WTC11 (cell line): ENCODE data around the gene RARA. TPM values are rescaled to one million over a fixed set of nuclear protein-coding genes. Genes with fewer than 3 reads are reported as not detected.
A peak's percentile ranks its signal among the peaks of the same experiment; 100 is the strongest.

Source experiments
- ATAC-seq: fragments of 200-7000 bp; cut with Tn5 transposase; 2 replicates; pipeline ENCODE4 v1.10.0; 2021; ENCODE audit warnings: mild to moderate bottlenecking, moderate library complexity
- CTCF ChIA-PET: fragments of 300-600 bp; sonication (Branson Sonifier 250); formaldehyde crosslinking; loops from one replicate; lab custom pipeline; 2021; ENCODE audit warnings: antibody characterized with exemption; lab: Charles Lee
- POLR2A ChIA-PET: fragments of 350-600 bp; sonication (Branson Sonifier 250); formaldehyde crosslinking; loops from one replicate; lab custom pipeline; 2021; ENCODE audit warnings: antibody characterized with exemption; lab: Charles Lee
- DNase-seq: peaks from one replicate; pipeline ENCODE4 v3.0.0; 2021; ENCODE audit warnings: low spot score
- H3K27ac Mint-ChIP-seq: 2 replicates; pipeline ENCODE4 v1.8.0; 2021; ENCODE audit warnings: mixed read lengths
- H3K27me3 Mint-ChIP-seq: 2 replicates; pipeline ENCODE4 v1.8.0; 2021; ENCODE audit warnings: low read depth, mild to moderate bottlenecking, moderate library complexity, mixed read lengths
- H3K36me3 Mint-ChIP-seq: 2 replicates; pipeline ENCODE4 v1.8.0; 2021; ENCODE audit warnings: mixed read lengths
- H3K4me1 Mint-ChIP-seq: 2 replicates; pipeline ENCODE4 v1.8.0; 2022; ENCODE audit warnings: mixed read lengths
- H3K4me3 Mint-ChIP-seq: 2 replicates; pipeline ENCODE4 v1.8.0; 2021; ENCODE audit warnings: mild to moderate bottlenecking, moderate library complexity, mixed read lengths
- H3K9me3 Mint-ChIP-seq: 2 replicates; pipeline ENCODE4 v1.8.0; 2021; ENCODE audit warnings: mixed read lengths
- ATF1 ChIP-seq: sonication (generic); formaldehyde crosslinking; IDR thresholded peaks from 2 replicates; pipeline ENCODE4 v1.8.1; 2023; ENCODE audit warnings: mild to moderate bottlenecking, moderate library complexity, missing genetic modification reagents
- CREM ChIP-seq: sonication (generic); formaldehyde crosslinking; IDR thresholded peaks from 2 replicates; pipeline ENCODE4 v1.8.1; 2022; ENCODE audit warnings: mild to moderate bottlenecking, missing genetic modification reagents, moderate library complexity
- FOXJ3 ChIP-seq: sonication (generic); formaldehyde crosslinking; IDR thresholded peaks from 2 replicates; pipeline ENCODE4 v1.9.0; 2021; ENCODE audit warnings: missing genetic modification reagents, mild to moderate bottlenecking, borderline replicate concordance
- FOXK1 ChIP-seq: sonication (generic); formaldehyde crosslinking; IDR thresholded peaks from 2 replicates; pipeline ENCODE4 v1.8.0; 2022; ENCODE audit warnings: mild to moderate bottlenecking, moderate library complexity, missing genetic modification reagents
- JAZF1 ChIP-seq: fragments of 250-450 bp; sonication (Bioruptor Pico); IDR thresholded peaks from 2 replicates; pipeline ENCODE4 v1.9.0; 2021; ENCODE audit warnings: moderate library complexity, mild to moderate bottlenecking, inconsistent platforms
- JUN ChIP-seq: sonication (generic); formaldehyde crosslinking; IDR thresholded peaks from 2 replicates; pipeline ENCODE4 v1.8.0; 2023; ENCODE audit warnings: mild to moderate bottlenecking, missing genetic modification reagents
- NR2C2 ChIP-seq: sonication (generic); formaldehyde crosslinking; IDR thresholded peaks from 2 replicates; pipeline ENCODE4 v1.8.0; 2022; ENCODE audit warnings: mild to moderate bottlenecking, missing genetic modification reagents
- OVOL2 ChIP-seq: fragments of 250-450 bp; sonication (Bioruptor Pico); IDR thresholded peaks from 2 replicates; pipeline ENCODE4 v1.9.0; 2021; ENCODE audit warnings: mild to moderate bottlenecking, borderline replicate concordance
- RORB ChIP-seq: fragments of 250-450 bp; sonication (Bioruptor Pico); IDR thresholded peaks from 2 replicates; pipeline ENCODE4 v1.9.0; 2021; ENCODE audit warnings: mild to moderate bottlenecking
- SMAD3 ChIP-seq: sonication (generic); formaldehyde crosslinking; IDR thresholded peaks from 2 replicates; pipeline ENCODE4 v1.8.0; 2022; ENCODE audit warnings: missing genetic modification reagents, mild to moderate bottlenecking, borderline replicate concordance
- SP1 ChIP-seq: sonication (generic); formaldehyde crosslinking; conservative IDR thresholded peaks from 2 replicates; pipeline ENCODE4 v1.8.1; 2022; ENCODE audit warnings: missing genetic modification reagents
- TEAD1 ChIP-seq: sonication (generic); formaldehyde crosslinking; IDR thresholded peaks from 2 replicates; pipeline ENCODE4 v1.8.0; 2022; ENCODE audit warnings: mild to moderate bottlenecking, missing genetic modification reagents
- TEAD4 ChIP-seq: sonication (generic); formaldehyde crosslinking; IDR thresholded peaks from 2 replicates; pipeline ENCODE4 v1.8.0; 2022; ENCODE audit warnings: mild to moderate bottlenecking, missing genetic modification reagents
- TP53 ChIP-seq: sonication (generic); formaldehyde crosslinking; IDR thresholded peaks from 2 replicates; pipeline ENCODE4 v1.8.1; 2023; ENCODE audit warnings: mild to moderate bottlenecking, missing genetic modification reagents
- ZNF232 ChIP-seq: sonication (generic); formaldehyde crosslinking; IDR thresholded peaks from 2 replicates; pipeline ENCODE4 v1.8.0; 2022; ENCODE audit warnings: mild to moderate bottlenecking, missing genetic modification reagents
- ZNF317 ChIP-seq: sonication (generic); formaldehyde crosslinking; IDR thresholded peaks from 2 replicates; pipeline ENCODE4 v1.8.1; 2023; ENCODE audit warnings: low read depth, mild to moderate bottlenecking, moderate library complexity, missing genetic modification reagents, borderline replicate concordance
- ZNF423 ChIP-seq: fragments of 250-450 bp; sonication (Bioruptor Pico); IDR thresholded peaks from 2 replicates; pipeline ENCODE4 v2.1.2; 2022; ENCODE audit warnings: mild to moderate bottlenecking, moderate library complexity
- total RNA-seq: library from RNA; stranded (reverse); gene quantifications from 3 replicates; pipeline ENCODE4 v1.2.3, GENCODE V29; 2021
- TF ChIP-seq, protein P1 (sequence below): sonication (generic); formaldehyde crosslinking; IDR thresholded peaks from 2 replicates; pipeline ENCODE4 v1.8.0; 2022; ENCODE audit warnings: mild to moderate bottlenecking, missing genetic modification reagents
- TF ChIP-seq, protein P2 (sequence below): sonication (generic); formaldehyde crosslinking; IDR thresholded peaks from 2 replicates; pipeline ENCODE4 v1.8.0; 2022; ENCODE audit warnings: mild to moderate bottlenecking, missing genetic modification reagents
- TF ChIP-seq, protein P3 (sequence below): sonication (generic); formaldehyde crosslinking; IDR thresholded peaks from 2 replicates; pipeline ENCODE4 v1.8.1; 2022; ENCODE audit warnings: mild to moderate bottlenecking, missing genetic modification reagents, moderate library complexity, borderline replicate concordance
- TF ChIP-seq, protein P4 (sequence below): fragments of 250-450 bp; sonication (Bioruptor Pico); IDR thresholded peaks from 2 replicates; pipeline ENCODE4 v1.9.0; 2021; ENCODE audit warnings: mild to moderate bottlenecking, borderline replicate concordance
- TF ChIP-seq, protein P5 (sequence below): sonication (generic); formaldehyde crosslinking; IDR thresholded peaks from 2 replicates; pipeline ENCODE4 v1.8.1; 2023; ENCODE audit warnings: mild to moderate bottlenecking, missing genetic modification reagents, borderline replicate concordance

Gene RARA
- total RNA-seq, 1 experiment from 2014 or later: 20.7 TPM

DNA sequence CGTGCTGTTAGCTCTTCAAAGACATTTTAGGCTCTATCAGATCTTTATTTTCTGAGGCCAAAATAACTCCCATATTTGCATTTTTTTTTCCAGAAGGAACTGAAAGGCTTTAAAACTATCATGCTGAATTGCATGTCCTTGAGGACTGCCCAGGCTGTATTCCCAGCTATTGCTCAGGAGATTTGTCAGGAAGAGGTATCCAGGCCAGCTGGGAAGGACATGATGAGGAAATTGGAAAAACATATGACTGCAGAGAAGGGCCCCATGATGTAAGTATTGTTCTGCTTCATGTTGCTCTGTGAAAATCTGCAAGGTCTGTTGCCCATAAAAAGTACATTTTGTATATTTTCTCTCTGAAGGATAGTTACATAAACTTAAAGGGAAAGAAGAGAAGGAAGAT, 15.6 kb upstream of the RARA start:
- peaks cover 54% of the 10 kb centered on the region for H3K4me1 Mint-ChIP-seq
- ATAC-seq: no peak
- H3K27ac Mint-ChIP-seq: peak overlapping the region; percentile 28
- ChIA-PET CTCF (interaction anchor here (0.6 to 13.6 kb wide), 2 partner anchors 60 to 158 kb away, joined by 5 to 82 read pairs; no protein-coding TSS in a partner anchor), POLR2A (no interaction called here)
- no peak overlapping the region for H3K4me3 Mint-ChIP-seq
- TF ChIP-seq JUN (CRISPR knock-in tag) (no peak), ATF1 (CRISPR knock-in tag) (no peak), ZNF423 (CRISPR knock-in tag) (no peak), FOXJ3 (CRISPR knock-in tag) (no peak), NR2C2 (CRISPR knock-in tag) (no peak), RORB (CRISPR knock-in tag) (no peak), ZNF317 (no peak), TEAD4 (CRISPR knock-in tag) (no peak), SMAD3 (CRISPR knock-in tag) (no peak)
- TF ChIP-seq, protein P1, sequence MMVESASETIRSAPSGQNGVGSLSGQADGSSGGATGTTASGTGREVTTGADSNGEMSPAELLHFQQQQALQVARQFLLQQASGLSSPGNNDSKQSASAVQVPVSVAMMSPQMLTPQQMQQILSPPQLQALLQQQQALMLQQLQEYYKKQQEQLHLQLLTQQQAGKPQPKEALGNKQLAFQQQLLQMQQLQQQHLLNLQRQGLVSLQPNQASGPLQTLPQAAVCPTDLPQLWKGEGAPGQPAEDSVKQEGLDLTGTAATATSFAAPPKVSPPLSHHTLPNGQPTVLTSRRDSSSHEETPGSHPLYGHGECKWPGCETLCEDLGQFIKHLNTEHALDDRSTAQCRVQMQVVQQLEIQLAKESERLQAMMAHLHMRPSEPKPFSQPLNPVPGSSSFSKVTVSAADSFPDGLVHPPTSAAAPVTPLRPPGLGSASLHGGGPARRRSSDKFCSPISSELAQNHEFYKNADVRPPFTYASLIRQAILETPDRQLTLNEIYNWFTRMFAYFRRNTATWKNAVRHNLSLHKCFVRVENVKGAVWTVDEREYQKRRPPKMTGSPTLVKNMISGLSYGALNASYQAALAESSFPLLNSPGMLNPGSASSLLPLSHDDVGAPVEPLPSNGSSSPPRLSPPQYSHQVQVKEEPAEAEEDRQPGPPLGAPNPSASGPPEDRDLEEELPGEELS (CRISPR knock-in tag): no peak
- TF ChIP-seq, protein P2, sequence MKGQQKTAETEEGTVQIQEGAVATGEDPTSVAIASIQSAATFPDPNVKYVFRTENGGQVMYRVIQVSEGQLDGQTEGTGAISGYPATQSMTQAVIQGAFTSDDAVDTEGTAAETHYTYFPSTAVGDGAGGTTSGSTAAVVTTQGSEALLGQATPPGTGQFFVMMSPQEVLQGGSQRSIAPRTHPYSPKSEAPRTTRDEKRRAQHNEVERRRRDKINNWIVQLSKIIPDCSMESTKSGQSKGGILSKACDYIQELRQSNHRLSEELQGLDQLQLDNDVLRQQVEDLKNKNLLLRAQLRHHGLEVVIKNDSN (CRISPR knock-in tag): no peak
- TF ChIP-seq, protein P3, sequence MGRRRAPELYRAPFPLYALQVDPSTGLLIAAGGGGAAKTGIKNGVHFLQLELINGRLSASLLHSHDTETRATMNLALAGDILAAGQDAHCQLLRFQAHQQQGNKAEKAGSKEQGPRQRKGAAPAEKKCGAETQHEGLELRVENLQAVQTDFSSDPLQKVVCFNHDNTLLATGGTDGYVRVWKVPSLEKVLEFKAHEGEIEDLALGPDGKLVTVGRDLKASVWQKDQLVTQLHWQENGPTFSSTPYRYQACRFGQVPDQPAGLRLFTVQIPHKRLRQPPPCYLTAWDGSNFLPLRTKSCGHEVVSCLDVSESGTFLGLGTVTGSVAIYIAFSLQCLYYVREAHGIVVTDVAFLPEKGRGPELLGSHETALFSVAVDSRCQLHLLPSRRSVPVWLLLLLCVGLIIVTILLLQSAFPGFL (CRISPR knock-in tag): no peak
- H3K36me3 Mint-ChIP-seq: peaks cover 74% of the 10 kb centered on the region
- no peak for DNase-seq
- no peaks in the 10 kb centered on the region for H3K9me3 Mint-ChIP-seq
- no peaks in the 10 kb centered on the region for H3K27me3 Mint-ChIP-seq

DNA sequence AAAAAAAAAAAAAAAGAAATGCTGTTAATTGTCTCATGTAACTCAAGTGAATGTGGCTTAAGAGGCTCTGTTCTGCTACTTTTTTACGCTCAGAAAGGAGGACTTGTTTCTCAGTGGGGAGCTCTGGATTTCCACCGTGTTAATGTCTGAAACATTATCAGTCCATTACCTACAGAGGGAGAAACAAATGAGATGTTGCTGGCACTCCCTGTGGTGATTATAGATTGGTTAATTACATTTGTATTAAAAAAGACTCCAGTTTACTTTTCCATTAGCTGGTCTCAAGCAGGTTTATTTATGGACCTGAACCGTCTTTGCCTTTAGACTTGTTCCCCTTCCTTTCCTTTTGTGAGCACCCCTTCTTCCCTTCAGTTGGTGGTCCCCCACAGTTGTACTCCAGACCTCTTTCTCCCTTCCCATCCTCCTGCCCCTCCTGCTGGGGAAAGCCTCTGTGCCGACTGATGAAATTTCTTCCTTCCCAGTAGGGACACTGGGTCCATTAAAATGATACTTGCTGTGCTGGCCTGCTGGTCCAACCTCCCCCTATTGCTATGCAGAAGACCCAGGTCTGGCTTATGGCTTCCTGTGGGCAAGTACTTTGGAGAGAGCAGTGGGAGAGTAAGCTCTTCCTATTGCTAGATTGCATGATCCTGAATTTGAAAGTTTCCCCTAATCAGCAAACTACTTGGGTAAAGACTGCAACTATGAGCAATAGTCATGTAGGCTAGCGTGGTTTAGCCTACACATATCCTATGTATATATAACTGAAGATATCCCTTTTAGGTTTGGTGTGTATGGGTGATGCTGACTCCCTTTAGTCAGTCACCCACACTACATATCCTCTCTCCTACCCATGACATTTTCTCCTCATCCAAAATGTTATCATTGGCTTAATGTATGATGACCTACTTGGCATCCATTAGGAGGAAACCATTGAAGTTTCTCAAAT, 13.2 kb upstream of the RARA start:
- Mint-ChIP-seq H3K9me3 (no peaks in the 10 kb centered on the region), H3K4me3 (peak overlapping the region; percentile 35), H3K27ac (peak overlapping the region; percentile 92), H3K4me1 (peaks cover 43% of the 10 kb centered on the region), H3K36me3 (peaks cover 77% of the 10 kb centered on the region), H3K27me3 (no peaks in the 10 kb centered on the region)
- ChIA-PET POLR2A (interaction anchor here (0.6 to 1.0 kb wide), 3 partner anchors 13 to 182 kb away, joined by 3 read pairs; no protein-coding TSS in a partner anchor), CTCF (interaction anchor here (2.1 to 13.6 kb wide), 4 partner anchors 11 to 77 kb away, joined by 8 to 82 read pairs (median 12); partner anchors contain the start of gene WIPF2)
- ATAC-seq (peak; percentile 86), DNase-seq (no peak)
- TF ChIP-seq, protein P4, sequence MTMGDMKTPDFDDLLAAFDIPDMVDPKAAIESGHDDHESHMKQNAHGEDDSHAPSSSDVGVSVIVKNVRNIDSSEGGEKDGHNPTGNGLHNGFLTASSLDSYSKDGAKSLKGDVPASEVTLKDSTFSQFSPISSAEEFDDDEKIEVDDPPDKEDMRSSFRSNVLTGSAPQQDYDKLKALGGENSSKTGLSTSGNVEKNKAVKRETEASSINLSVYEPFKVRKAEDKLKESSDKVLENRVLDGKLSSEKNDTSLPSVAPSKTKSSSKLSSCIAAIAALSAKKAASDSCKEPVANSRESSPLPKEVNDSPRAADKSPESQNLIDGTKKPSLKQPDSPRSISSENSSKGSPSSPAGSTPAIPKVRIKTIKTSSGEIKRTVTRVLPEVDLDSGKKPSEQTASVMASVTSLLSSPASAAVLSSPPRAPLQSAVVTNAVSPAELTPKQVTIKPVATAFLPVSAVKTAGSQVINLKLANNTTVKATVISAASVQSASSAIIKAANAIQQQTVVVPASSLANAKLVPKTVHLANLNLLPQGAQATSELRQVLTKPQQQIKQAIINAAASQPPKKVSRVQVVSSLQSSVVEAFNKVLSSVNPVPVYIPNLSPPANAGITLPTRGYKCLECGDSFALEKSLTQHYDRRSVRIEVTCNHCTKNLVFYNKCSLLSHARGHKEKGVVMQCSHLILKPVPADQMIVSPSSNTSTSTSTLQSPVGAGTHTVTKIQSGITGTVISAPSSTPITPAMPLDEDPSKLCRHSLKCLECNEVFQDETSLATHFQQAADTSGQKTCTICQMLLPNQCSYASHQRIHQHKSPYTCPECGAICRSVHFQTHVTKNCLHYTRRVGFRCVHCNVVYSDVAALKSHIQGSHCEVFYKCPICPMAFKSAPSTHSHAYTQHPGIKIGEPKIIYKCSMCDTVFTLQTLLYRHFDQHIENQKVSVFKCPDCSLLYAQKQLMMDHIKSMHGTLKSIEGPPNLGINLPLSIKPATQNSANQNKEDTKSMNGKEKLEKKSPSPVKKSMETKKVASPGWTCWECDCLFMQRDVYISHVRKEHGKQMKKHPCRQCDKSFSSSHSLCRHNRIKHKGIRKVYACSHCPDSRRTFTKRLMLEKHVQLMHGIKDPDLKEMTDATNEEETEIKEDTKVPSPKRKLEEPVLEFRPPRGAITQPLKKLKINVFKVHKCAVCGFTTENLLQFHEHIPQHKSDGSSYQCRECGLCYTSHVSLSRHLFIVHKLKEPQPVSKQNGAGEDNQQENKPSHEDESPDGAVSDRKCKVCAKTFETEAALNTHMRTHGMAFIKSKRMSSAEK (CRISPR knock-in tag): no peak
- peak; percentile 88 for TF ChIP-seq TEAD1
- TF ChIP-seq, protein P5, sequence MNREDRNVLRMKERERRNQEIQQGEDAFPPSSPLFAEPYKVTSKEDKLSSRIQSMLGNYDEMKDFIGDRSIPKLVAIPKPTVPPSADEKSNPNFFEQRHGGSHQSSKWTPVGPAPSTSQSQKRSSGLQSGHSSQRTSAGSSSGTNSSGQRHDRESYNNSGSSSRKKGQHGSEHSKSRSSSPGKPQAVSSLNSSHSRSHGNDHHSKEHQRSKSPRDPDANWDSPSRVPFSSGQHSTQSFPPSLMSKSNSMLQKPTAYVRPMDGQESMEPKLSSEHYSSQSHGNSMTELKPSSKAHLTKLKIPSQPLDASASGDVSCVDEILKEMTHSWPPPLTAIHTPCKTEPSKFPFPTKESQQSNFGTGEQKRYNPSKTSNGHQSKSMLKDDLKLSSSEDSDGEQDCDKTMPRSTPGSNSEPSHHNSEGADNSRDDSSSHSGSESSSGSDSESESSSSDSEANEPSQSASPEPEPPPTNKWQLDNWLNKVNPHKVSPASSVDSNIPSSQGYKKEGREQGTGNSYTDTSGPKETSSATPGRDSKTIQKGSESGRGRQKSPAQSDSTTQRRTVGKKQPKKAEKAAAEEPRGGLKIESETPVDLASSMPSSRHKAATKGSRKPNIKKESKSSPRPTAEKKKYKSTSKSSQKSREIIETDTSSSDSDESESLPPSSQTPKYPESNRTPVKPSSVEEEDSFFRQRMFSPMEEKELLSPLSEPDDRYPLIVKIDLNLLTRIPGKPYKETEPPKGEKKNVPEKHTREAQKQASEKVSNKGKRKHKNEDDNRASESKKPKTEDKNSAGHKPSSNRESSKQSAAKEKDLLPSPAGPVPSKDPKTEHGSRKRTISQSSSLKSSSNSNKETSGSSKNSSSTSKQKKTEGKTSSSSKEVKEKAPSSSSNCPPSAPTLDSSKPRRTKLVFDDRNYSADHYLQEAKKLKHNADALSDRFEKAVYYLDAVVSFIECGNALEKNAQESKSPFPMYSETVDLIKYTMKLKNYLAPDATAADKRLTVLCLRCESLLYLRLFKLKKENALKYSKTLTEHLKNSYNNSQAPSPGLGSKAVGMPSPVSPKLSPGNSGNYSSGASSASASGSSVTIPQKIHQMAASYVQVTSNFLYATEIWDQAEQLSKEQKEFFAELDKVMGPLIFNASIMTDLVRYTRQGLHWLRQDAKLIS (CRISPR knock-in tag): peak; percentile 42; the same call in 1 of the 2 replicates
- peak; percentile 74; the same call in 1 of the 2 replicates for TF ChIP-seq FOXK1
- no peak for TF ChIP-seq TP53 (CRISPR knock-in tag)
- no peak for TF ChIP-seq JUN (CRISPR knock-in tag)
- TF ChIP-seq CREM (CRISPR knock-in tag): peak; percentile 76; the same call in 1 of the 2 replicates
- no peak for TF ChIP-seq ZNF232 (CRISPR knock-in tag)
- peak; percentile 29; the same call in 1 of the 2 replicates for TF ChIP-seq SP1 (CRISPR knock-in tag)
- TF ChIP-seq OVOL2: no peak
- TF ChIP-seq JAZF1 (CRISPR knock-in tag): no peak
